ENCODE results near the gene ARHGAP26. TPM values are rescaled to one million over a fixed set of nuclear protein-coding genes. Genes with fewer than 3 reads are reported as not detected.

The ARHGAP26 gene
- total RNA-seq, 1 experiment from 2014 or later, result 79.8 TPM

- Mint-ChIP-seq H3K27me3 (ENCODE audit: insufficient read depth, unreplicated experiment) (no peaks in the 10 kb centered on the region), H3K4me1 (ENCODE audit: low read depth, unreplicated experiment) (peaks cover 9% of the 10 kb centered on the region), H3K4me3 (ENCODE audit: unreplicated experiment) (no peak overlapping the region), H3K9me3 (ENCODE audit: unreplicated experiment) (no peaks in the 10 kb centered on the region), H3K27ac (ENCODE audit: unreplicated experiment) (no peak overlapping the region), H3K36me3 (ENCODE audit: insufficient read depth, unreplicated experiment) (peaks cover 37% of the 10 kb centered on the region)
- POLR2A ChIA-PET, result no interaction called here
- intact Hi-C loops (cut with micrococcal nuclease; ENCODE audit: unreplicated experiment), result no loop called here
- CTCF ChIA-PET, result no interaction called here
- H3K36me3 ChIP-seq (ENCODE audit: control insufficient read depth, insufficient read depth, low read length), result no peaks in the 10 kb centered on the region; the same call in 1 of the 2 replicates
- H3K27me3 ChIP-seq (replicated peaks; ENCODE audit: control insufficient read depth, insufficient read depth, low read length), result no peaks in the 10 kb centered on the region
- TF ChIP-seq, protein P1, sequence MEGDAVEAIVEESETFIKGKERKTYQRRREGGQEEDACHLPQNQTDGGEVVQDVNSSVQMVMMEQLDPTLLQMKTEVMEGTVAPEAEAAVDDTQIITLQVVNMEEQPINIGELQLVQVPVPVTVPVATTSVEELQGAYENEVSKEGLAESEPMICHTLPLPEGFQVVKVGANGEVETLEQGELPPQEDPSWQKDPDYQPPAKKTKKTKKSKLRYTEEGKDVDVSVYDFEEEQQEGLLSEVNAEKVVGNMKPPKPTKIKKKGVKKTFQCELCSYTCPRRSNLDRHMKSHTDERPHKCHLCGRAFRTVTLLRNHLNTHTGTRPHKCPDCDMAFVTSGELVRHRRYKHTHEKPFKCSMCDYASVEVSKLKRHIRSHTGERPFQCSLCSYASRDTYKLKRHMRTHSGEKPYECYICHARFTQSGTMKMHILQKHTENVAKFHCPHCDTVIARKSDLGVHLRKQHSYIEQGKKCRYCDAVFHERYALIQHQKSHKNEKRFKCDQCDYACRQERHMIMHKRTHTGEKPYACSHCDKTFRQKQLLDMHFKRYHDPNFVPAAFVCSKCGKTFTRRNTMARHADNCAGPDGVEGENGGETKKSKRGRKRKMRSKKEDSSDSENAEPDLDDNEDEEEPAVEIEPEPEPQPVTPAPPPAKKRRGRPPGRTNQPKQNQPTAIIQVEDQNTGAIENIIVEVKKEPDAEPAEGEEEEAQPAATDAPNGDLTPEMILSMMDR (IDR thresholded peaks at IDR 0.05; ENCODE audit: insufficient read depth in 1 of 2, low read depth in 1 of 2, low read length in 1 of 2, severe bottlenecking in 1 of 2, unreplicated experiment in 1 of 2), result no peak
- DNase-seq, result no peak
- no peaks in the 10 kb centered on the region for H3K9me3 ChIP-seq
- BruUV-seq (replicated peaks), result no TSS peak
- H3K4me3 ChIP-seq (ENCODE audit: low read depth, low read length), result no peak overlapping the region
- no peaks in the 10 kb centered on the region for H3K4me1 ChIP-seq
These were observed 377.7 kb downstream of the ARHGAP26 start for GRCh38 chr5:143147902-143148301.

- POLR2A ChIA-PET, result no interaction called here
- CTCF ChIA-PET, result no interaction called here
- no TSS peak for BruUV-seq (replicated peaks)
- H3K4me1 ChIP-seq, result no peaks in the 10 kb centered on the region
- H3K4me3 ChIP-seq (ENCODE audit: low read depth, low read length), result no peak overlapping the region
- intact Hi-C loops (cut with micrococcal nuclease; ENCODE audit: unreplicated experiment), result no loop called here
- peaks cover 7% of the 10 kb centered on the region for H3K4me1 Mint-ChIP-seq (ENCODE audit: low read depth, unreplicated experiment)
- TF ChIP-seq, protein P1 (IDR thresholded peaks at IDR 0.05; ENCODE audit: insufficient read depth in 1 of 2, low read depth in 1 of 2, low read length in 1 of 2, severe bottlenecking in 1 of 2, unreplicated experiment in 1 of 2), result no peak
- no peak overlapping the region for H3K27ac Mint-ChIP-seq (ENCODE audit: unreplicated experiment)
- H3K9me3 Mint-ChIP-seq (ENCODE audit: unreplicated experiment), result no peaks in the 10 kb centered on the region
- no peaks in the 10 kb centered on the region for H3K9me3 ChIP-seq
- DNase-seq, result no peak
- H3K27me3 Mint-ChIP-seq (ENCODE audit: insufficient read depth, unreplicated experiment), result no peaks in the 10 kb centered on the region
- peaks cover 35% of the 10 kb centered on the region for H3K36me3 Mint-ChIP-seq (ENCODE audit: insufficient read depth, unreplicated experiment)
- H3K36me3 ChIP-seq (ENCODE audit: control insufficient read depth, insufficient read depth, low read length), result no peaks in the 10 kb centered on the region
- H3K27me3 ChIP-seq (replicated peaks; ENCODE audit: control insufficient read depth, insufficient read depth, low read length), result no peaks in the 10 kb centered on the region
- no peak overlapping the region for H3K4me3 Mint-ChIP-seq (ENCODE audit: unreplicated experiment)
These were observed 378.6 kb downstream of the ARHGAP26 start for GRCh38 chr5:143148771-143149170.

DNA sequence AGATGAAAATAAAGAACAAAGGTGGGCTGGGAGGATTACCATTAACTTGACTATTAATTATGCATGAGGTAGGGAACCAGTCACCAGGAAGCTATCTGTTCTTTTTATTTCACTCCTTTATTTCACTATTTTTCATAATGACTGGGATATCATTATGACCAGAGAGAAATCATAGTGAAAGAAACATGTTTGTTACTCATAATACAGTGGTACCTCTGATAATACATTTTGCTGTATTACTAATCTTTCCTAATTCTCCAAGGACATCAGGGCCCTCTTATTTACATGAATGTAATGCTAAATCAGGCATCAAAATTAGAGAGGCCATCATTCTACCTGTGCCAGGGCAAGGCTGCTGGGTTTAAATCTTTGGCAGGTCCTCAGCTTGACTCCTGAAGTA lies 379.6 kb downstream of the ARHGAP26 start:
- DNase-seq, result no peak
- TF ChIP-seq, protein P1 (IDR thresholded peaks at IDR 0.05; ENCODE audit: insufficient read depth in 1 of 2, low read depth in 1 of 2, low read length in 1 of 2, severe bottlenecking in 1 of 2, unreplicated experiment in 1 of 2), result no peak
- Histone ChIP-seq H3K27me3 (replicated peaks; ENCODE audit: control insufficient read depth, insufficient read depth, low read length) (no peaks in the 10 kb centered on the region), H3K4me1 (no peaks in the 10 kb centered on the region), H3K36me3 (ENCODE audit: control insufficient read depth, insufficient read depth, low read length) (no peaks in the 10 kb centered on the region), H3K9me3 (no peaks in the 10 kb centered on the region), H3K4me3 (ENCODE audit: low read depth, low read length) (no peak overlapping the region)
- POLR2A ChIA-PET, result no interaction called here
- Mint-ChIP-seq H3K4me1 (ENCODE audit: low read depth, unreplicated experiment) (peaks cover 7% of the 10 kb centered on the region), H3K27me3 (ENCODE audit: insufficient read depth, unreplicated experiment) (no peaks in the 10 kb centered on the region), H3K27ac (ENCODE audit: unreplicated experiment) (no peak overlapping the region), H3K36me3 (ENCODE audit: insufficient read depth, unreplicated experiment) (peaks cover 34% of the 10 kb centered on the region), H3K4me3 (ENCODE audit: unreplicated experiment) (no peak overlapping the region), H3K9me3 (ENCODE audit: unreplicated experiment) (no peaks in the 10 kb centered on the region)
- CTCF ChIA-PET, result no interaction called here
- no TSS peak for BruUV-seq (replicated peaks)
- intact Hi-C loops (cut with micrococcal nuclease; ENCODE audit: unreplicated experiment), result no loop called here
